ENCODE data around the gene UBE2D3.
"Not testable (repeated sequence)": the region's sequence is repeated elsewhere in the genome, so short reads cannot be mapped to it uniquely, and the experiment has no call there.

UBE2D3 gene

GRCh38 chr4:102826890-102827673, at the start of gene UBE2D3:
Gene UBE2D3 (minus strand): TSS chr4:102827551. CDS start chr4:102826508, 1,043 bp downstream.
- peak; percentile 94 to 97 for DNase-seq

- no peak for DNase-seq
Observed at GRCh38 chr4:102871772-102872171, 44.4 kb upstream of the UBE2D3 start.

GRCh38 chr4:102869569-102870197, 42.3 kb upstream of the UBE2D3 start:
- peak in 1 of 2 donors; percentile 63 for DNase-seq

- peak; percentile 89 to 91 for DNase-seq
Observed at GRCh38 chr4:102868781-102869568, 41.6 kb upstream of the UBE2D3 start, which contains the start of gene CISD2. Gene CISD2 (plus strand): TSS chr4:102868992. CDS start chr4:102869085, 93 bp downstream.

- peak; percentile 40 to 46 for DNase-seq
Observed at GRCh38 chr4:102868153-102868780, 40.9 kb upstream of the UBE2D3 start.

- DNase-seq: no peak
Observed at GRCh38 chr4:102867278-102868152, 40.2 kb upstream of the UBE2D3 start.

- not testable (repeated sequence) for DNase-seq
Observed at GRCh38 chr4:102865327-102865726, 38.0 kb upstream of the UBE2D3 start.

- no peak for DNase-seq
Observed at GRCh38 chr4:102862747-102863146, 35.4 kb upstream of the UBE2D3 start.

GRCh38 chr4:102862016-102862415, 34.7 kb upstream of the UBE2D3 start:
- DNase-seq: no peak

- DNase-seq: no peak
Observed at GRCh38 chr4:102860611-102861324, 33.4 kb upstream of the UBE2D3 start.

GRCh38 chr4:102858828-102859464, 31.6 kb upstream of the UBE2D3 start:
- no peak for DNase-seq

GRCh38 chr4:102850370-102850769, 23.0 kb upstream of the UBE2D3 start:
- DNase-seq: no peak

GRCh38 chr4:102849579-102850104, 22.3 kb upstream of the UBE2D3 start:
- DNase-seq: no peak

GRCh38 chr4:102847687-102848086, 20.3 kb upstream of the UBE2D3 start:
- no peak for DNase-seq

GRCh38 chr4:102843938-102844337, 16.6 kb upstream of the UBE2D3 start:
- no peak for DNase-seq

- DNase-seq: no peak
Observed at GRCh38 chr4:102843273-102843672, 15.9 kb upstream of the UBE2D3 start.

- DNase-seq: no peak
Observed at GRCh38 chr4:102842367-102842766, 15.0 kb upstream of the UBE2D3 start.

- DNase-seq: no peak
Observed at GRCh38 chr4:102836596-102836995, 9.2 kb upstream of the UBE2D3 start.

GRCh38 chr4:102832667-102833066, 5.3 kb upstream of the UBE2D3 start:
- DNase-seq: no peak

- DNase-seq: no peak
Observed at GRCh38 chr4:102832105-102832504, 4.8 kb upstream of the UBE2D3 start.
